ACHN (cell line): Measurements from ENCODE around the gene KCNIP1.

Source experiments
- DNase-seq: peaks from one replicate; pipeline ENCODE4 v3.0.0-alpha.2; 2015
- in situ Hi-C: cut with HindIII; loops from 2 replicates; pipeline ENCODE4 v1.10.0; 2017; ENCODE audit warnings: low sequenced_read_pairs, low pct_ligation_motif_present, low pct_unique_long_range_greater_than_20kb

The KCNIP1 gene

GRCh38 chr5:170503990-170504596 lies at the start of gene KCNIP1:
KCNIP1 (plus strand) TSS chr5:170504020.
- no peak for DNase-seq
- in situ Hi-C loops: no loop called here

- no peak for DNase-seq
- in situ Hi-C loops: no loop called here
Measured at GRCh38 chr5:170463426-170463825, 40.4 kb upstream of the KCNIP1 start.

GRCh38 chr5:170464280-170465127 lies 39.3 kb upstream of the KCNIP1 start:
- in situ Hi-C loops: no loop called here
- DNase-seq: no peak

- in situ Hi-C loops: no loop called here
- DNase-seq: no peak
Measured at GRCh38 chr5:170466553-170466952, 37.3 kb upstream of the KCNIP1 start.

- DNase-seq: peak; percentile 74
- in situ Hi-C loops: no loop called here
Measured at GRCh38 chr5:170466988-170467707, 36.7 kb upstream of the KCNIP1 start.

GRCh38 chr5:170468633-170469285 lies 35.1 kb upstream of the KCNIP1 start:
- no peak for DNase-seq
- in situ Hi-C loops: no loop called here

GRCh38 chr5:170469414-170469813 lies 34.4 kb upstream of the KCNIP1 start:
- in situ Hi-C loops: no loop called here
- no peak for DNase-seq

GRCh38 chr5:170470275-170470674 lies 33.5 kb upstream of the KCNIP1 start:
- no peak for DNase-seq
- in situ Hi-C loops: no loop called here

- DNase-seq: no peak
- in situ Hi-C loops: no loop called here
Measured at GRCh38 chr5:170470808-170471404, 32.9 kb upstream of the KCNIP1 start.

GRCh38 chr5:170471551-170472178 lies 32.2 kb upstream of the KCNIP1 start:
- in situ Hi-C loops: no loop called here
- DNase-seq: no peak

- no peak for DNase-seq
- in situ Hi-C loops: no loop called here
Measured at GRCh38 chr5:170473642-170474041, 30.2 kb upstream of the KCNIP1 start.

GRCh38 chr5:170474489-170475274 lies 29.1 kb upstream of the KCNIP1 start:
- in situ Hi-C loops: no loop called here
- DNase-seq: no peak

- in situ Hi-C loops: no loop called here
- no peak for DNase-seq
Measured at GRCh38 chr5:170475294-170476000, 28.4 kb upstream of the KCNIP1 start.

GRCh38 chr5:170476704-170477103 lies 27.1 kb upstream of the KCNIP1 start:
- no peak for DNase-seq
- in situ Hi-C loops: no loop called here

GRCh38 chr5:170477906-170478305 lies 25.9 kb upstream of the KCNIP1 start:
- DNase-seq: no peak
- in situ Hi-C loops: no loop called here

- in situ Hi-C loops: no loop called here
- no peak for DNase-seq
Measured at GRCh38 chr5:170478306-170478705, 25.5 kb upstream of the KCNIP1 start.

GRCh38 chr5:170479484-170479883 lies 24.3 kb upstream of the KCNIP1 start:
- peak; percentile 94 for DNase-seq
- in situ Hi-C loops: no loop called here
